HG03280 (cell line): Measurements from ENCODE around the gene ZNF804B.
"Not testable (repeated sequence)": the region's sequence is repeated elsewhere in the genome, so short reads cannot be mapped to it uniquely, and the experiment has no call there.

Experiments
- ATAC-seq: cut with Tn5 transposase; IDR thresholded peaks from one replicate; pipeline ENCODE4 v1.9.1; 2021; ENCODE audit warnings: mild to moderate bottlenecking, moderate library complexity; ENCODE audit not compliant: unreplicated experiment

The ZNF804B gene

GRCh38 chr7:89073776-89074175, 314.3 kb downstream of the ZNF804B start:
- ATAC-seq: no peak

- ATAC-seq: no peak
These were observed 318.5 kb downstream of the ZNF804B start for GRCh38 chr7:89077992-89078391.

GRCh38 chr7:89085580-89085979, 326.1 kb downstream of the ZNF804B start:
- no peak for ATAC-seq

- no peak for ATAC-seq
These were observed 332.1 kb downstream of the ZNF804B start for GRCh38 chr7:89091550-89091949.

- ATAC-seq: no peak
These were observed 334.8 kb downstream of the ZNF804B start for GRCh38 chr7:89094269-89094668.

- no peak for ATAC-seq
These were observed 344.1 kb downstream of the ZNF804B start for GRCh38 chr7:89103564-89103963.

- ATAC-seq: no peak
These were observed 345.5 kb downstream of the ZNF804B start for GRCh38 chr7:89104748-89105685.

GRCh38 chr7:89123871-89124270, 364.4 kb downstream of the ZNF804B start:
- no peak for ATAC-seq

- no peak for ATAC-seq
These were observed 370.3 kb downstream of the ZNF804B start for GRCh38 chr7:89129600-89130375.

- no peak for ATAC-seq
These were observed 373.9 kb downstream of the ZNF804B start for GRCh38 chr7:89133357-89133756.

- ATAC-seq: no peak
These were observed 374.3 kb downstream of the ZNF804B start for GRCh38 chr7:89133819-89134218.

GRCh38 chr7:89145801-89146200, 386.3 kb downstream of the ZNF804B start:
- no peak for ATAC-seq

- no peak for ATAC-seq
These were observed 400.6 kb downstream of the ZNF804B start for GRCh38 chr7:89160107-89160506.

- no peak for ATAC-seq
These were observed 405.9 kb downstream of the ZNF804B start for GRCh38 chr7:89165421-89165820.

- no peak for ATAC-seq
These were observed 411.1 kb downstream of the ZNF804B start for GRCh38 chr7:89170628-89171027.

GRCh38 chr7:89182116-89182515, 422.6 kb downstream of the ZNF804B start:
- ATAC-seq: no peak

GRCh38 chr7:89183712-89184111, 424.2 kb downstream of the ZNF804B start:
- no peak for ATAC-seq

- no peak for ATAC-seq
These were observed 441.3 kb downstream of the ZNF804B start for GRCh38 chr7:89200758-89201157.

- no peak for ATAC-seq
These were observed 464.4 kb downstream of the ZNF804B start for GRCh38 chr7:89223900-89224395.

- not testable (repeated sequence) for ATAC-seq
These were observed 469.2 kb downstream of the ZNF804B start for GRCh38 chr7:89228688-89229171.

- no peak for ATAC-seq
These were observed 478.7 kb downstream of the ZNF804B start for GRCh38 chr7:89238156-89238555.
